ENCODE data around the gene ARID3A.

ARID3A gene

DNA sequence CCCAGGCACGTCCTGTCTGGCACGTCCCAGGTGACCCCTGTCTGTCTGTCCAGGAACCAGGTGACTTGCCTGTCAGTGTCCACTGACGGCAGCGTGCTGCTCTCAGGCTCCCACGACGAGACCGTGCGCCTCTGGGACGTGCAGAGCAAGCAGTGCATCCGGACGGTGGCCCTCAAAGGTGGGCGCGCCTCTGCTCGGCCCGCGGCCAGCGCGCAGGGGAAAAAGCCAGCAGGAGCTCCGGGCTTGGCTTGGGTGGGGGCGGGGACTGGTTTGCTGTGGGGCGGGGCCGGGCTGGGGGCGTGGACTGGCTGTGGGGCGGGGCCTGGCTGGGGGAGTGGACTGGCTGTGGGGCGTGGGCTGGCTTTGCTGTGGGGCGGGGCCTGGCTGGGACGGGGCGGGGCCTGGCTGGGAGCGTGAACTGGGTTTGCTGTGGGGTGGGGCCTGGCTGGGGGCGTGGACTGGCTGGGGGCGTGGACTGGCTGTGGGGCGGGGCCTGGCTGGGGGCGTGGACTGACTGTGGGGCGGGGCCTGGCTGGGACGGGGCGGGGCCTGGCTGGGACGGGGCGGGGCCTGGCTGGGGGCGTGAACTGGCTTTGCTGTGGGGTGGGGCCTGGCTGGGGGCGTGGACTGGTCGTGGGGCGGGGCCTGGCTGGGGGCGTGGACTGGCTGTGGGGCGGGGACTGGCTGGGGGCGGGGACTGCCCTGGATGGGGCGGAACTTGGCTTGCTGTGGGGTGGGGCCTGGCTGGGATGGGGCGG lies 65.5 kb downstream of the ARID3A start:
- no peak for DNase-seq

DNA sequence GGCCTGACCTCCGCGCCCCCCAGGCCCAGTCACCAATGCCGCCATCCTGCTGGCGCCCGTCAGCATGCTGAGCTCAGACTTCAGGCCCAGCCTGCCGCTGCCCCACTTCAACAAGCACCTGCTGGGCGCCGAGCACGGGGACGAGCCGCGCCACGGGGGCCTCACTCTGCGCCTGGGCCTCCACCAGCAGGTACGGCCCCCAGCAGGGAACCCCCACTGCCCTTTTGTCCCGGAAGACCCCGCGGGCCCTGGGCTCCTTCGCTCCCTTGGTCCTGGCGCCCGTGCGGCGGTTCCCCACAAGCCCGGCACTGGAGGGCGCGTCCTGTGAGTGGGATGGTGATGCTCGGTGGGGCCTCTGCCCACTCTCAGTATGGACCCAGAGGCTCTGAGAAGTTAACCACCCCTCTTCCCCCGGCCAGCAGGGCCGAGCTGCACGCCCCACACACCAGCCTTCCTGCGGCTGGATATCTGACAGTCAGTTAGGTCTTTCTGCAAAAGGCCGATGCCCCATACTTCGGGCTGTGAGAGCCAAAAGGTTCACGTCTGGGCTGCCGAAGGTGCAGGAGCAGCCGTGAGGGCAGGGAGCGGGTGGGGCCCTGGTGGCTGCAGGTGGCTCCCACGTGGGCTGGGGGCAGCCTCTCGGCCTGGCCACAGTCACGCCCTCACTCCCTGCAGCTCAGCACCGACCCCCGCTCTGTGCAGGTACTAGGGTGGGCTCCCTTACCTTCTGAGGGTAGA lies 66.3 kb downstream of the ARID3A start:
- DNase-seq, result no peak

GRCh38 chr19:992670-993055 lies 66.8 kb downstream of the ARID3A start:
- DNase-seq, result no peak

- DNase-seq, result no peak
Observed at GRCh38 chr19:993361-993830, 67.6 kb downstream of the ARID3A start.

DNA sequence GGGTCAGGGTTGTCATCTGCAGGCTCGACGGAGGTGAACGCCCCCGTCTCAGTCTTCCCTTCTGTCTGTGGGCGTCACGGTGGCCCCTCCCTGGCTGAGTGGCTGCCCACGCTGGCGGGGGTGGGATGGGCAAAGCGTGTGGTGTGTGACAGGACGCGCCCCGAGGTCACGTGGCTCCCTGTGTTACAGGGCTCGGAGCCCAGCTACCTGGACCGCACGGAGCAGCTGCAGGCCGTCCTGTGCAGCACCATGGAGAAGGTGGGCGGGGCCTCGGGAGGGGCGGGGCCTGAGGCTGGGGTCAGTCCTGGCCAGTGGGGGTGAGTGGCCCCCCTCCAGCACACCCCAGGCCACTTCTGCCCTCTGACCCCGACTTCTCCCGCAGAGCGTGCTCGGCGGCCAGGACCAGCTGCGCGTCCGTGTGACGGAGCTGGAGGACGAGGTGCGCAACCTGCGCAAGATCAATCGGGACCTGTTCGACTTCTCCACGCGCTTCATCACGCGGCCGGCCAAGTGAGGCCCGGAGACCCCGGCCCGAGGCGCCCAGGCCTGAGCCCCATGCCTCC lies 68.1 kb downstream of the ARID3A start:
- no peak for DNase-seq

- DNase-seq, result no peak
Observed at GRCh38 chr19:994516-994915, 68.7 kb downstream of the ARID3A start.

GRCh38 chr19:995051-995827 lies 69.4 kb downstream of the ARID3A start:
- DNase-seq, result no peak

DNA sequence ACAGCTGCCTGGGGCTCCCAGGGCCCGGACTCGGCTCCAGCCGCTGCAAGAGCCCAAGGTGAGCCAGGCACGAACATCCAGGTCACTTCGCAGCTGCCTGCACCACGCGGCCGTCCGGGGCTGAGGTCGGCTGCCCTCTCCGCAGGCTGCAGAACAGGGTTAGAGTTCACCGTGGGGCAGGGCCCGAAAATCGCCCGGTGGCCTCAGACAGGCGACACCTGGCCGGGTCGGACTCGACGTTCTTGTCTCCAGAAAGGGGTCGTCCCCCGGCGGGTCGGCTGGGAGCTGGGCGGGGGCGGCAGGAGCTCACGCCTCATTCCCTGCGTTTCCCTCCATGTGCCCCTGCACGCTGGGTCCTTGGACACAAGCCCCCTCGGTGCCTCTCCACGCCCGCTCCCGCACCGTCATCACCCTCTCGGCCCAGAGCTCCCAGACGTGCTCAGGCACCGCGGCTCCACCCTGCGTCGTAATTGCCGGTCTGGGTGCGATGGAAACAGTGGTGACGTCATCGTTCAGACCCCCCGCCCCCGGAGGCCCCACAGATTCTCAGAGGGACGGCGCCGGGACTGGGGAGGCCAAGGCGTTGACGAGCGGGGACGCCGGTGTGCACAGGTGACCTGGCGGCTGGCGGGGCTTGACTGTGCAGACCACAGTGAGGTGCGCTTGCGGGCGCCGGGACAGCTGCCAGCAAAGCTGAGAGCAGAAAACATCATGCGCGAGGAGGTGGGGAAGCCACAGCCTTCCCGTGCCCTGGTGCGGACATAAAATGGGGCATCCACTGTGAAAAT lies 70.4 kb downstream of the ARID3A start:
- no peak for DNase-seq

GRCh38 chr19:998064-998463 lies 72.2 kb downstream of the ARID3A start:
- no peak for DNase-seq

- no peak for DNase-seq
Observed at GRCh38 chr19:999379-999719, 73.5 kb downstream of the ARID3A start.

DNA sequence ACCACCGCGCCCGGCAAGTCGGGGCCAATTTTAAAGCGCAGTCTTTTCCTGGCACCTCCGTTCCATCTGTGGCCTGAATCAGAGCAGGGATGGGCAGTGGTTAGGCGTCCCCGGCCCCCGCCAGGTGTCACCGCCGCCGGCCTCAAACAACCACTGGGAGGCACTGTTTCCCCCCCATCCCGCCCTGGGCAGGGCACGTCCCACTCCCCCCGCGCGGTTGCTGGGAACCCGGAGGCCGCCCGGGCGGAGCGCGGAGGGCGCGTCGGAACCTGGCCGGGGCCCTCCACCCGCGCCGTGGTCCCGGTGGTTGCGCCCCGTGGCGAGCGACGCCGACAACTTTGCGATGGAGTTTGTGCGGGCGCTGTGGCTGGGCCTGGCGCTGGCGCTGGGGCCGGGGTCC lies 74.3 kb downstream of the ARID3A start, which contains the start of gene GRIN3B:
Gene GRIN3B (plus strand): TSS at position 325 of the 400 bp plus-strand sequence. CDS start 19 bp downstream, at position 344.
- no peak for DNase-seq

DNA sequence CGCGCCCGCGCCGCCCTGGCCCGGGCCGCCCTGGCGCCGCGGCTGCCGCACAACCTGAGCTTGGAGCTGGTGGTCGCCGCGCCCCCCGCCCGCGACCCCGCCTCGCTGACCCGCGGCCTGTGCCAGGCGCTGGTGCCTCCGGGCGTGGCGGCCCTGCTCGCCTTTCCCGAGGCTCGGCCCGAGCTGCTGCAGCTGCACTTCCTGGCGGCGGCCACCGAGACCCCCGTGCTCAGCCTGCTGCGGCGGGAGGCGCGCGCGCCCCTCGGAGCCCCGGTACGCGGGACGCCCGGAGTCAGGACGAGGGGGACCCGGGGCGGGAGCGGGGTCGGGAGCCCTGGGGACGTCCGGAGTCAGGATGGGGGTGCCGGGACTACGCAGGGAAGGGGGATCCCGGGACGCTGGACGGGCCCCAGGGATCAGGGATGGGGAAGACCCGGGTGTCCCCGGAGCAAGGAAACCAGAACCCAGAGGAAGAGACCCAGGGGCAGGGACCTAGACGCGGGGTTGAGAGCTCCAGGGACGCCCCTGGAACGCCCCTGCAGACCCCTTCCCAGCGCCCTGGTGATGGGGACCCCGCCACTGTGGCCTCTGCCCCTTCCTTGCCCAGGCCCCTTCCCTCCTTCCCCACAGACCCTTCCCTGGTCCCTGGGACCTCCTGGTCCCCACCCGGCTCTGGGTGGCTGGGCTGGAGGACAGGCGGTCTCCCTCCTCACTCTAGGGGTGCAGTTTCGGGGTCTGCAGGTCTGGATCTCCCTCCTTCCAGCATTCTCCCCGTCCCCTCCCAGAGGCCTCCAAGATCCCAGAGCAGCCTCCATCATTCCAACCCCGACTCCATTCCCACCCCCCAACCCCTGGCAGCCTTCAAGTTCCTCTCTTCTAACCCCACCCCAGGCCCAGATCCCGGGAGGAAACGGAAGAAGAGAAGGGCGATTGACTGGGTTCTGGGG lies 75.0 kb downstream of the ARID3A start:
- DNase-seq, result no peak

DNA sequence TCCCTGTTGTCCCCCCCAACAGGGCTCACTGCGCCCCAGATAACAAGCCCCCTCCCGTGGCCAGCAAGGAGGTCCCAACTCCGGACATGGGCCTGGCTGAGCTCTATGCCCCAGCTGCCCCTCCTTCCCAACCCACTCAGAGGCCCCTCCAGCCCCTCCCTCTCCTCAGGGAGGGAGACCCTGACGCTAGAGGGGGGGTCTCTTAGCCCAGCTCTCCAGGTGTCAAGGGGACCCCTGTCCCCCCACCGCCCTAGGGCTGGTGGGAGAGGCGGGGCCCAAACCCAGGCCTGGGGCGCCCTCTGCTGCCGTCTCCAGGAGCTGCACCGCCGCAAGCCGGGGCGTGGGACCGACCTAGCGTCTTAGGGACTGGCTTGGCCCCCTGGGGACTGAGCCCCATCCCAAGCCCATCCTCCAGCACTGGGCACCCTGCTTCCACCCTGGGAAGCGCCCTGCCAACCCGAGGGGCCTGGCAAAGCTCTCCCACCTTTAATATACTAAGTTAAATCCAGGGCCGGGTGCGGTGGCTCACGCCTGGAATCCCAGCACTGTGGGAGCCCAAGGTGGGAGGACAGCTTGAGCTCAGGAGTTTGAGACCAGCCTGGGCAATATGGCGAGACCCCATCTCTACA lies 75.8 kb downstream of the ARID3A start:
- no peak for DNase-seq

- no peak for DNase-seq
Observed at GRCh38 chr19:1002600-1002999, 76.8 kb downstream of the ARID3A start.

- no peak for DNase-seq
Observed at GRCh38 chr19:1003283-1003682, 77.4 kb downstream of the ARID3A start.

DNA sequence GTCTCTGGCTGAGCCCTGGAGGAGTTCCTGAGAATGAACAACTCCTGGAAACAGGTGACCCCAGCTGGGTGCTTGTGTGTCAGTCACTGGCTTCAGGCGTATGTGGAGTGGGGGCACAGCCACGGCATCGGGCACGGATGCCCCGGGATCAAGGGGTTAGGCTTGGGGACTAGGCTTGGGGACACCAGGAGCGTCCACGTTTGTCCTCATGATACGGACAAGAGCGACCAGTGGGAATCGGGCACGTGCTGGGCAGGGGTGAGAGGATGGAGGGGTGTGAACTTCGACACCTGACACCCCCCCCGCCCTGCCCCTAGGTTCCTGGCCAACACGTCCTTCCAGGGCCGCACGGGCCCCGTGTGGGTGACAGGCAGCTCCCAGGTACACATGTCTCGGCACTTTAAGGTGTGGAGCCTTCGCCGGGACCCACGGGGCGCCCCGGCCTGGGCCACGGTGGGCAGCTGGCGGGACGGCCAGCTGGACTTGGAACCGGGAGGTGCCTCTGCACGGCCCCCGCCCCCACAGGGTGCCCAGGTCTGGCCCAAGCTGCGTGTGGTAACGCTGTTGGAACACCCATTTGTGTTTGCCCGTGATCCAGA lies 78.5 kb downstream of the ARID3A start:
- no peak for DNase-seq

- no peak for DNase-seq
Observed at GRCh38 chr19:1004803-1005664, 79.2 kb downstream of the ARID3A start.

DNA sequence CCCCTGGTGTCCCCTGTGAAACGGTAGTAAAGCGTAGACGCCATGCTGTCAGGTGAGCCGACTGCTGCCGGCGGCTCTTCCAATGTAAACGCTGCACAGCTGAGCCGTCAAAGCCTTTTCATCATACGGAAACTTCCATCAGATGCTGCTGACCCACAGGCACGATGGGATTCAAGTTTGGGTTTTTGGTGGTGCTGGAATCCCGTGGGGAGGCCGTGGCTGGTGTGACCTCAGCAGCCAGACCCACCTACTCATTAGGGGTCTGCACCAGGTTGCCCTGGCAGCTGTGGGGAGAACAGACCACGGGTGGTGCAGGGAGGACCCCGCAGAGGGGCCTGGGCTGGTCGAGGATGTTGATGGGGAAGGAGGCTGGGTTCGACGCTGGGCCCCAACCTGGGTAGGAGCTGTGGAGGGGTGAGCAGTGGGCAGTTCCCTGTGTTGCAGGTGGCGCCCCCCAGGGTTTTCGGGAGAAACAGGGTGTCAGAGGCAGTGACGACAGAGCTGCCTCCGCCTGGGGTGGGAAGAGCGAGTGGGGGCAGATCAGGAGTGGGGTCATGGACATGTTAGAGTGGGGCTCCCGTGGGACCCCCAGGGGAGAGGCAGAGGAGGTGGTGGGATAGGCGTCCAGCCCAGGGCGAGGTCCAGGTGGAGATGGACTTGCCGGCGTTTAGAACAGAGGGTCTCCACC lies 81.0 kb downstream of the ARID3A start:
- no peak for DNase-seq

All from NCI-H2107 (cell line).